ENCODE data around the gene PRIMA1.

GRCh38 chr14:93794756-93795155 lies 6.5 kb upstream of the PRIMA1 start:
- TF ChIP-seq CTCF (IDR thresholded peaks at IDR 0.05 in 2 of 3, conservative IDR thresholded peaks at IDR 0.05 in 1 of 3; ENCODE audit: control insufficient read depth in 2 of 3, extremely low read depth in 1 of 3, insufficient read depth in 1 of 3, low read depth in 3 of 3, low read length in 3 of 3) (no peak), SUPT20H (IDR thresholded peaks at IDR 0.05; ENCODE audit: borderline replicate concordance, control insufficient read depth, low read depth, low read length) (no peak), ZNF274 (IDR thresholded peaks at IDR 0.05; ENCODE audit: insufficient read depth, insufficient read length) (no peak), POLR2A (IDR thresholded peaks at IDR 0.05; ENCODE audit: low read depth, low read length) (no peak), PAX5 (IDR thresholded peaks at IDR 0.05; ENCODE audit: borderline replicate concordance, low read depth, low read length) (no peak), ZNF217 (IDR thresholded peaks at IDR 0.05) (no peak), RFX5 (IDR thresholded peaks at IDR 0.05; ENCODE audit: low read depth, low read length) (no peak), POLR2AphosphoS5 (IDR thresholded peaks at IDR 0.05; ENCODE audit: low read length) (no peak), YY1 (IDR thresholded peaks at IDR 0.05; ENCODE audit: low read depth, low read length) (no peak)

Measured in GM12878 (cell line).